Activated CD4-positive, CD25-positive, alpha-beta regulatory T cell (primary cell): ENCODE measurements around the gene ZDHHC12.
A peak's percentile ranks its signal among the peaks of the same experiment; 100 is the strongest.
"Not testable (repeated sequence)": the region's sequence is repeated elsewhere in the genome, so short reads cannot be mapped to it uniquely, and the experiment has no call there.

ENCODE experiments used
- DNase-seq, 4 experiments: peaks; one replicate each; lab custom pipeline; 2025; lab: John Stamatoyannopoulos, UW

Gene ZDHHC12

DNA sequence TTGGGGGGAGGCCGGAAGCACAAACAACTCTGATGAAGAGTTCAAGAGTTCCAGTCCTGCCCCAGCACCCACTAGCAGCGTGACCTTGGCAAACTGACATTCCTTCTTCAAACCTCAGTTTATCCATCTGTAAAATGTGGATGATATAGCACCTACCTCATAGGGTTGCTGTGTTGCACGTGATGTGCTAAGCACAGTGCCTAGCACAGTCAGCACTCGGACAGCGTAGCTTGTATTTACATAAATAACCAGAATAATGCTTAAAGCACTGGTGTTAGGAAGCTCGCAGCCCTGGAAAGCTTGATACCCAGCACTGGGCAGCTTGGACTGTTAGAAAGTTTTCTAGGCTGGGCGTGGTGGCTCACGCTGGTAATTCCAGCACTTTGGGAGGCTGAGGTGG is 16.5 kb downstream of the ZDHHC12 start:
- no peak for DNase-seq

GRCh38 chr9:128706671-128707381 is 17.1 kb downstream of the ZDHHC12 start:
- DNase-seq: no peak

GRCh38 chr9:128706045-128706444 is 17.9 kb downstream of the ZDHHC12 start:
- DNase-seq: no peak

GRCh38 chr9:128705051-128705965 is 18.6 kb downstream of the ZDHHC12 start:
- DNase-seq: no peak

- DNase-seq: no peak
Measured at GRCh38 chr9:128704356-128704670, 19.6 kb downstream of the ZDHHC12 start.

DNA sequence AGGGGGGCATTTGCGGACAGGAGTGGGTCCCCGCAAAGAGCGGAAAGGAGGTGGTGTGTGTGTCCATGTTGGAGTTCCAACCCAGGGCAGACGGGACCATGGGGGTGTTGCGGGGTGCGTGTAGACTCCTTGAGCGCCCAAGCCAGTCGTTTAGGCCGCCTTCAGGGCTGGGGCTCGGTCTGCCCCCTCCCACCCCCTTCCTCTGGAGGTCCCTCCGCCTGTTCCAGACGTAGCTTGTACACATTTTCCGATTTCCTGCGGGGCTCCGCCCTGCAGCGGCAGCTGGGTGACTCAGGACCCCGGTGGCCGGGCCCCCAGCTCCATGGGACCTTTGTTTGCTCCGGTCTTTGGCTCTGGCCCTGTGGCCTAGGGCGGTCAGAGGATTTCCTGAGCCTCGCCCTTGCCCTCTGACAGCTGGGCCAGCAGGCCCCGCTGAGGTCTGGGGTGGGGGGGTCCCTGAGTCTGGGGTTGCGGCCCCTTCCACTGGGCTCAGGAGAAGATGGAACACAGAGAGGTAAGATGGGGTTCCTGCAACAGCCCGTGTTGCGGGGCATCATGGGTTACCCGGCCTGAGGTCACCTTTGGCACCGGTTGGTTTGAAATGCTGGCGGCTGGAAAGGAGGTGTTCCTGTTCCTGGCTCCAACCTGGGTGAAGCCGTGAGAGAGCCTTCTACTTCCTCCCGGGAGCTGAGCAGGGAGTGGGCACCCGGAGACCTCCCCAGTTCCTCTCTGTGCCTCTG is 20.1 kb downstream of the ZDHHC12 start:
- DNase-seq: no peak

GRCh38 chr9:128702949-128703615 is 20.8 kb downstream of the ZDHHC12 start:
- no peak for DNase-seq

- peak; percentile 68 to 85 (median 76) for DNase-seq
Measured at GRCh38 chr9:128702445-128702948, 21.4 kb downstream of the ZDHHC12 start, which contains the start of gene PKN3. Gene PKN3, plus strand, starts transcription at chr9:128702503. Its CDS starts 413 bp downstream, at chr9:128702916.

DNA sequence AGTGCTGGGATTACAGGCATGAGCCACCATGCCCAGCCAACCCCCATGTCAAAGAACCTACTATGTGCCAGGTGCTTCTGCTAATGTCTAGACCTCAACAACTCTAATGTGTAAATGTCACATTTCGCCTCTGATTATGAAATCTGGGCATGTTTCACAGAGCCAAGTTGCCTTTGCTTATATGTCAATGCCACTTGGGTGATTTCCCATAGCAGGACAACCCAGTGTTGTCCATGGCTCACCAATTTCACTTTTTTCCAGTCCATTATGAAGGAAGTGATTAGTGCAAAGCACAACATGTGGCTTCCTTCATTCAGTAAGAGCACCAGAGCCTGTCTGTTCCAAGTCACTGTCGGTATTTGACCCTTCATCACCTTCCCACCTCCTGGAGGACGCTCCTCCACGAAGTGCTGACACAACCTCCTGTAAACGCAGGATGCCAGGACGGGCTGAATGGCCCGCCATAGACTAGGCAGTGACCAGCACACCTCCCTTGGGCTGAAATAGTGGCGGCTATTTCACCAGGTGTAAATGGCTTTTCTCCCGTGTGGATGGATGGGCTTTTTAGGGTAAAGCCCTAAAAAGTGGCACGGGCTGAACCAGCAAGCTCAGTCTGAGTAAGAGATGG is 22.6 kb downstream of the ZDHHC12 start:
- DNase-seq: no peak

GRCh38 chr9:128699096-128699795 is 24.7 kb downstream of the ZDHHC12 start:
- not testable (repeated sequence) for DNase-seq

- DNase-seq: no peak
Measured at GRCh38 chr9:128696923-128697707, 26.8 kb downstream of the ZDHHC12 start.

- DNase-seq: no peak
Measured at GRCh38 chr9:128694344-128694743, 29.6 kb downstream of the ZDHHC12 start.

- not testable (repeated sequence) for DNase-seq
Measured at GRCh38 chr9:128693738-128694137, 30.2 kb downstream of the ZDHHC12 start.

- DNase-seq: no peak
Measured at GRCh38 chr9:128690684-128691034, 33.3 kb downstream of the ZDHHC12 start.

DNA sequence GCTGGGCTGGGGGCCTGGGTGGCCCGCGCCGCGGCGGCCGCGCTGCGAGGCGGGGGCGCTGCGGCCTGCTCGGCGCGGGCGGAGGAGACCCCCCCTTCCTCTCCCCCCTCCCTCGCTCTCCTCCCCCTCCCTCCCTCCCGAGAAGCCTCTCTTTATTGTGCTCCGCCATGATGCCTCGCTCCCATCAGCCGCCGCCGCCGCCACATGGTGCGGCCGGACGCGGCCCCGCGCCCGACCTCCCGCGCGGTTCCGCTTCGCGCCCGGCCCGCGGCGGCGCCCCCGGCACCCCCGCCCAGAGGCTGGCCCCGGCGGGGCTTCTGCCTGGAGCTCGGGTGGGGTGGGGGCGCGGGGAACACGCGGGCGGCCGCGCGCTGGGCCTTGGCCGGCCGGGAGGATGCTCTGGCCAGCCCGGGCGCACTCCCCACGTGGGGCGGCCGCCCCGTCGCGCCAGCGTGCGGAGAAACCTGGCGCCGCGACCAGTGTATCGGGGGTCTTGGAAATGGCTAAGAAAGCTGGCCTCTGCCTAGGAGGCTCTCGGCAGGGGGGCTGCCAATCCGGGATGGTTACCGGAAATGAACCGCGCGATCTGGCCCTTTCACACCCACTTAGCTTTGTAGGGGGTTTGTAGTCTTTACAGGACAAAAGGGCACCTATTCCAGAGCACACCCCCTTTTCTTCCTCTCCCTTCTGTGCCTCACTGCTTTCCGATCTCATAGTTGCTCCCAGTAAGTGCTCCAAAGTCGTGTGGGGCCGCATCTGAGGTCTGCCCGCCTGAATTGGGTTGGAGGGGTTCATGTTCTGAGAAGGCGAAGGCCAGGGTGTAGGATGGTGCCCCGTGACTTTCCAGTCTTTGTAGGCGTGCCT is 33.9 kb downstream of the ZDHHC12 start:
- peak; percentile 26 to 49 (median 41) for DNase-seq

DNA sequence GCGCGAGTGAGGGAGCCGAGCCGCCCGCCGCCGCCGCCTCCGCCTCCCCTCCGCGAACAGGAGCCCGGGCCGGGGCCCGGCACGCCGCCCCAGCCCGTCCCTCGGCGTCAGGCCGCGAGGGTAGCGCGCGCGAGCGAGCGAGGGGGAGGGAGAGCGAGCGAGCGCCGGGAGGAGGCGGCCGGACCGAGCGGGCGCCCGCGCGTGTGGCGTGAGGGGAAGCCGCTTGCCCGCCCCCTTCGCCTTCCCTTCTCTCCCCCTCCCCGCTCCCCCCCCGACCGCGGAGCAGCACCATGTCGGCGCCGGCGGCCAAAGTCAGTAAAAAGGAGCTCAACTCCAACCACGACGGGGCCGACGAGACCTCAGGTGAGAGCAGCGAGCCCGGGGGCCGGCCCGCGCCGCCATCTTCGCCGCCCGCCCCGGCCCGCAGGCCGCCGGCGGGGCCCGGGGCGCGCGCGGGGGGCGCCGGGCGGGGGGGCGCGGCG is 34.6 kb downstream of the ZDHHC12 start:
- DNase-seq: peak; percentile 44 to 63 (median 58)

DNA sequence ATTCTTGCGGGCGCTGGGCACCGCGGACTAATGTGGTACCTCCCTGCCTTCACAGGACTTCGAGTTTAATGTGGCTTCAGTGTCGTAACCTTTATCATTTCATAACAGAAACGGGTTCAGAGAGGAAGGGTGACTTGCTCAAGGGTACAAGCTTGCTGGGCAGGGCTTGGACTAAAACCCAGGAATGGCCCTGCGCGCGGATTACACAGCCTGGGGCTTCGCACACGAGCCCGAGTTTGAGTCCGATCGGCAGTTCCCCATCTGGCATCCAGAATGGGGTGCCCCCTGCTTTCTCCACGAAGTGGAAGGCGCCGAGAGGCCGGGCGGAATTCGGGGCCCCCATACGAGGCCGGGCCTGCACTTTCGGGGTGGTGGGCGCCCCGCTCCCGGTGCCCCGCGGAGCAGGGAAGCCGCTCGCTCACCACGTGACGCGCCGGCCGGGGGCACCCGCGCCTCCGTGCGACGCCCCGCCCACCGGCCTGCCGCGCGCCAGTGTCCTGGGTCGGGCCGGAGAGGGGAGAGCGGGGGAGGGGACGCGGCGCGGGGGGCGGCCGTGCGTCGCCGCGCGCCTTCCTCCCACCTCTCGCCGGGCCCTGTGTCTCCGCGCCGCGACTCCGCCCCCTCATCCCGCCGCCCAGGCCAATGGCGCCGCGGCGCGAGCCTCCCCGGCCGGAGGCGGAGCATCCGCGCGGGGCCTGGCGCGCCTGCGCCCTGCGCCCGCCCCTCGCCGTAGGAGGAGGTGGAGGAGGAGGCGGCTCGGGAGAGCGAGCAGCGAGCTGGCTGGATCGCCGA is 35.2 kb downstream of the ZDHHC12 start, which contains the start of gene SET:
TSS of gene SET (plus strand) at position 722 of the 792 bp plus-strand sequence. CDS start 361 bp downstream, outside the sequence.
- peak; percentile 78 to 92 (median 87) for DNase-seq

GRCh38 chr9:128687453-128687852 is 36.5 kb downstream of the ZDHHC12 start:
- DNase-seq: no peak
